ENCODE data around the gene PTPN1. TPM values are rescaled to one million over a fixed set of nuclear protein-coding genes. Genes with fewer than 3 reads are reported as not detected.

The PTPN1 gene
- total and polyA plus RNA-seq, 2 of the 13 experiments (the other 11 are each of a cell fraction or from before 2014, with no cell fraction given) = 17.7 to 37.2 TPM

- TF ChIP-seq ZFP91 (CRISPR knock-in tag; IDR thresholded peaks at IDR 0.05; ENCODE audit: borderline replicate concordance) (peak; percentile 89; the same call in 1 of the 2 replicates), HIC2 (CRISPR knock-in tag; IDR thresholded peaks at IDR 0.05; ENCODE audit: low read depth) (peak; percentile 70), GABPB1 (CRISPR knock-in tag; IDR thresholded peaks at IDR 0.05) (peak; percentile 66), ELK4 (CRISPR knock-in tag; IDR thresholded peaks at IDR 0.05; ENCODE audit: borderline replicate concordance) (no peak), ZNF441 (CRISPR knock-in tag; IDR thresholded peaks at IDR 0.05; ENCODE audit: borderline replicate concordance) (no peak), DRAP1 (CRISPR knock-in tag; IDR thresholded peaks at IDR 0.05) (peak; percentile 83), ATAD3A (CRISPR knock-in tag; IDR thresholded peaks at IDR 0.05) (no peak), NFE2L2 (IDR thresholded peaks at IDR 0.05; ENCODE audit: low read length) (no peak), ZNF331 (CRISPR knock-in tag; IDR thresholded peaks at IDR 0.05) (peak; percentile 79; the same call in 1 of the 2 replicates), ZNF512B (CRISPR knock-in tag; IDR thresholded peaks at IDR 0.05; ENCODE audit: borderline replicate concordance) (peak; percentile 57; the same call in 1 of the 2 replicates), MIER2 (CRISPR knock-in tag; IDR thresholded peaks at IDR 0.05) (peak; percentile 82), DR1 (CRISPR knock-in tag; IDR thresholded peaks at IDR 0.05) (0 out of 2 replicates have a peak, but pooled peaks have one; percentile 51), GZF1 (CRISPR knock-in tag; IDR thresholded peaks at IDR 0.05) (0 out of 2 replicates have a peak, but pooled peaks have one; percentile 35), ZNF24 (IDR thresholded peaks at IDR 0.05) (peak; percentile 67; the same call in 1 of the 2 replicates), SMYD3 (CRISPR knock-in tag; IDR thresholded peaks at IDR 0.05) (no peak), ZNF570 (CRISPR knock-in tag; IDR thresholded peaks at IDR 0.05; ENCODE audit: borderline replicate concordance) (no peak; the same call in 1 of the 2 replicates), ZNF816 (CRISPR knock-in tag; IDR thresholded peaks at IDR 0.05; ENCODE audit: borderline replicate concordance) (no peak), HHEX (CRISPR knock-in tag; IDR thresholded peaks at IDR 0.05) (no peak), SRSF1 (optimal IDR thresholded peaks at IDR 0.05; ENCODE audit: low read depth, low read length) (no peak), SPEN (CRISPR knock-in tag; IDR thresholded peaks at IDR 0.05; ENCODE audit: low read depth) (peak; percentile 80), SSRP1 (CRISPR knock-in tag; IDR thresholded peaks at IDR 0.05) (peak; percentile 94; the same call in 1 of the 2 replicates), CENPX (CRISPR knock-in tag; IDR thresholded peaks at IDR 0.05) (no peak), ZNF224 (CRISPR knock-in tag; IDR thresholded peaks at IDR 0.05) (no peak)
Measured at GRCh38 chr20:50460608-50461267, 49.4 kb upstream of the PTPN1 start (continued).
